Lower leg skin (tissue), 4 donors: ENCODE data around the gene TMEM163. TPM values are rescaled to one million over a fixed set of nuclear protein-coding genes. Genes with fewer than 3 reads are reported as not detected.
"Not testable (repeated sequence)": the region's sequence is repeated elsewhere in the genome, so short reads cannot be mapped to it uniquely, and the experiment has no call there.

Experiments used
- DNase-seq, 2 donors: peaks; one replicate each; pipeline ENCODE4 v3.0.0-alpha.2; 2019; ENCODE audit warnings: low spot score in 2 of 2
- H3K4me3 ChIP-seq: fragments of 200-600 bp; sonication (generic); 2 replicates; pipeline ENCODE4 v1.5.1; 2017; ENCODE audit warnings: mild to moderate bottlenecking, low read depth; ENCODE audit not compliant: poor library complexity, severe bottlenecking
- POLR2A ChIP-seq, 2 donors: fragments of 450-650 bp; IDR thresholded peaks; one replicate each; pipeline ENCODE4 v1.6.1; 2016 to 2017; ENCODE audit warnings: antibody characterized with exemption in 2 of 2, mild to moderate bottlenecking in 1 of 2, moderate library complexity in 1 of 2
- WGBS, 2 donors: methylation state at CpG; one replicate each; pipeline ENCODE4 v1.1.5; 2018; 5-methylcytosine and 5-hydroxymethylcytosine counted together
- intact Hi-C: fragments of 100-400 bp; cut with DNase I; formaldehyde crosslinking; loops from one replicate; pipeline ENCODE4 v1.15.0; 2023; ENCODE audit warnings: low total_unique reads
- total RNA-seq, 4 donors: library from RNA; depleted of rRNA; stranded (reverse); fragments of >200 nt; gene quantifications; one replicate each; pipeline ENCODE4 v1.1.0, GENCODE V29; 2016
- TF ChIP-seq, protein P1 (sequence below), 3 donors: fragments of 450-650 bp; IDR thresholded peaks; one replicate each; pipeline ENCODE4 v1.5.1; 2016; ENCODE audit warnings: antibody characterized with exemption in 3 of 3, mild to moderate bottlenecking in 3 of 3, moderate library complexity in 2 of 3

Gene TMEM163
- total RNA-seq, 4 donors from 2014 or later: 0.19 to 0.46 TPM; not detected in 2

DNA sequence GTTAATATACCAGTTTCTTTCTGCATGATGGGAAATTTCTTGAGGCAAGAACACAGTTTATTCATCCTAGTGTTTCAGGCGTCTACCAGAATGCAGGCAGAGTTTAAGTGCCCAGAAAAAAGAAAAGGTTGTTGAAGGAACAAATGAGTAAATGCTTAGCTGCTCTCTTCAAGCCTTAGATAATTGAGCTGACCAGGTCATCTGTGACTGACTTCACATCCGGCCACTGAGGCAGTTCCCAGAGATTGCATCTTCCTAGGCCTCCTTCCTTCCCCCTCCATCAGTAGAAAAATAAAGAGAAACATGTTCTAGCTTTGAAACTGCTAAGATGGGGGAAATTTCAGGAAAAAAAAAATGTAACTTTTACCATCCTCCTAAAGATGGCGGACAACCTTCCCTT lies 9.4 kb upstream of the TMEM163 start:
- TF ChIP-seq, protein P1, sequence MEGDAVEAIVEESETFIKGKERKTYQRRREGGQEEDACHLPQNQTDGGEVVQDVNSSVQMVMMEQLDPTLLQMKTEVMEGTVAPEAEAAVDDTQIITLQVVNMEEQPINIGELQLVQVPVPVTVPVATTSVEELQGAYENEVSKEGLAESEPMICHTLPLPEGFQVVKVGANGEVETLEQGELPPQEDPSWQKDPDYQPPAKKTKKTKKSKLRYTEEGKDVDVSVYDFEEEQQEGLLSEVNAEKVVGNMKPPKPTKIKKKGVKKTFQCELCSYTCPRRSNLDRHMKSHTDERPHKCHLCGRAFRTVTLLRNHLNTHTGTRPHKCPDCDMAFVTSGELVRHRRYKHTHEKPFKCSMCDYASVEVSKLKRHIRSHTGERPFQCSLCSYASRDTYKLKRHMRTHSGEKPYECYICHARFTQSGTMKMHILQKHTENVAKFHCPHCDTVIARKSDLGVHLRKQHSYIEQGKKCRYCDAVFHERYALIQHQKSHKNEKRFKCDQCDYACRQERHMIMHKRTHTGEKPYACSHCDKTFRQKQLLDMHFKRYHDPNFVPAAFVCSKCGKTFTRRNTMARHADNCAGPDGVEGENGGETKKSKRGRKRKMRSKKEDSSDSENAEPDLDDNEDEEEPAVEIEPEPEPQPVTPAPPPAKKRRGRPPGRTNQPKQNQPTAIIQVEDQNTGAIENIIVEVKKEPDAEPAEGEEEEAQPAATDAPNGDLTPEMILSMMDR (IDR thresholded peaks at IDR 0.05): no peak
- no peak for TF ChIP-seq POLR2A (IDR thresholded peaks at IDR 0.05)
- no peak for DNase-seq
- intact Hi-C loops: no loop called here
- no peak overlapping the region for H3K4me3 ChIP-seq
- WGBS, 2 donors: 79% methylated on average over 3 of the region's 3 CpGs

DNA sequence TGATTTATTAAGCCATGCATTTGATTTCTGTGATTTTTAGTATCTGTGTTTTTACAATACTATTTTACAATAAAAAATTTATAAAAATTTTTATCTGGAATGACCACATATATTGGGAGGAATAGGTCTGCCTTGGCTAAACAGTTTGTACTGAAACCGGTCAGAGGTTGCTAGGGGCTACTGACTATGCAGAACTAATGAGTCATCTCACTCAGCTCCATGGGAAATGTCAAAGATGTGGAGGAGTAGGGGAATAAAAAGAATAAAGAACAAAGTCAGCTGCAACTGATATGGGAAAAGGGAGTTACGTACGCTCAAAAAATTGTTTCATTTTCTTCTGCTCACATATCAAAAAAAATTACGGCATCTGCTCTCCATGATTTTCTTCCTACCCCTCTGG lies 8.6 kb upstream of the TMEM163 start:
- no peak overlapping the region for H3K4me3 ChIP-seq
- intact Hi-C loops: no loop called here
- WGBS, 2 donors: 62 to 67% methylated on average over 4 of the region's 4 CpGs
- TF ChIP-seq, protein P1 (IDR thresholded peaks at IDR 0.05): no peak
- TF ChIP-seq POLR2A (IDR thresholded peaks at IDR 0.05): no peak
- DNase-seq: no peak

GRCh38 chr2:134726645-134727044 lies 7.8 kb upstream of the TMEM163 start:
- TF ChIP-seq, protein P1 (IDR thresholded peaks at IDR 0.05): no peak
- no peak for TF ChIP-seq POLR2A (IDR thresholded peaks at IDR 0.05)
- intact Hi-C loops: no loop called here
- no peak overlapping the region for H3K4me3 ChIP-seq
- no peak for DNase-seq

DNA sequence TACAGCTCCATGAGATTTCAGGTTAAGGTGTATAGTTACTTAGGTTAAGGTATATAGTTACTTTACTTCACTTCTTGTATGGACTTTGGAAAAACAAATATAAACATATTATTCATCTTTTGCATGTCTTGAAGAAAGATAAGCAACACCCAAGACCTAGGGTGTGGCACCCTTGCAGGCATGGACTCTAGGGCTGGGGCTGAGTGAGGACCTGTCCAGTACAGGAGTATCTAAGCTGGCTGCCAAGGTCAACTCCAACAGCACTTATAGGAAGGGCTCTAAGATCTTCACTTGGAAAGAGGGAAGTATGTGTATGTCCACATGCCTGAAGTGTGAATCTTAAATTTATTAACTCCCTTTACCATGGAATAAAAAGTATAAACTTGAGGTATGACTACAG lies 7.1 kb upstream of the TMEM163 start:
- TF ChIP-seq POLR2A (IDR thresholded peaks at IDR 0.05): no peak
- TF ChIP-seq, protein P1 (IDR thresholded peaks at IDR 0.05): no peak
- DNase-seq: no peak
- H3K4me3 ChIP-seq: no peak overlapping the region
- intact Hi-C loops: no loop called here

GRCh38 chr2:134724341-134724740 lies 5.5 kb upstream of the TMEM163 start:
- 86 to 96% methylated on average over 1 of the region's 1 CpG for WGBS, 2 donors

GRCh38 chr2:134723742-134724141 lies 4.9 kb upstream of the TMEM163 start:
- H3K4me3 ChIP-seq, DNase-seq, intact Hi-C loops: not testable (repeated sequence)
- 92 to 97% methylated on average over 2 of the region's 2 CpGs for WGBS, 2 donors

More at GRCh38 chr2:134724341-134724740, 5.5 kb upstream of the TMEM163 start:
- H3K4me3 ChIP-seq: no peak overlapping the region
- intact Hi-C loops: no loop called here
- DNase-seq: no peak
- TF ChIP-seq, protein P1 (IDR thresholded peaks at IDR 0.05): no peak
- TF ChIP-seq POLR2A (IDR thresholded peaks at IDR 0.05): no peak
